ENCODE data around the gene POLD1. TPM values are rescaled to one million over a fixed set of nuclear protein-coding genes. Genes with fewer than 3 reads are reported as not detected.

Gene POLD1
- total and polyA plus RNA-seq, 12 donors = 1.9 to 93.9 (median 17.8) TPM

DNA sequence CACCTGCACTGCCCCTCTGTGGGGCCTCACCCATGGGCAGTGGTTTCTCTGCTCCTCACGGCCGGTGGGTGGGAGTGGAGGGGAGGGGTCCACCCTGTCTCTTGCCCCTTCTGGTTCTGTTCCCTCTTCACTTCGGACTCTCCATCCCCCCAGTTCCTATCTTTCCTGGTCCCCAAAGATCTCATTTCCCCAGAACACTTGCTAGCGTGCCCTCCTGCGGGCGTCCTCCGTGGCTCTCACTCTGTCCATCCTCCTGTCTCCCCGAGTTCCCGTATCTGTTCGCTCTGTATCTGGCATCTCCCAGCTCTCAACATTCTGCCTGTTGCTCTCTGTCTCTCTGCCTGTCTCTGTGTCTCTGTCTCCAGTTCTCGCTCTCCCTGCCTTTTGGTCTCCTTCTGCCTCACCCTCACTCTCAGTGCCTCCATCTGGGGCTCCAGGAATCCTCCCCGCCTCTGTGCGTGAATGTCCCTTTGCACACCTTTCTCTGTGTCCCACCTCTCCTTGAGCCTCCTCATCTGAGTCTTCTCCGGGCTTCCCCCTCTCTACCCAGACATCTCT is 35.0 kb downstream of the POLD1 start:
- no peak overlapping the region for H3K27ac ChIP-seq
- H3K4me3 ChIP-seq = no peak overlapping the region
- no peaks in the 10 kb centered on the region for H3K4me1 ChIP-seq (replicated peaks in 1 of 2)
- no peak for DNase-seq
- TF ChIP-seq, protein P1, sequence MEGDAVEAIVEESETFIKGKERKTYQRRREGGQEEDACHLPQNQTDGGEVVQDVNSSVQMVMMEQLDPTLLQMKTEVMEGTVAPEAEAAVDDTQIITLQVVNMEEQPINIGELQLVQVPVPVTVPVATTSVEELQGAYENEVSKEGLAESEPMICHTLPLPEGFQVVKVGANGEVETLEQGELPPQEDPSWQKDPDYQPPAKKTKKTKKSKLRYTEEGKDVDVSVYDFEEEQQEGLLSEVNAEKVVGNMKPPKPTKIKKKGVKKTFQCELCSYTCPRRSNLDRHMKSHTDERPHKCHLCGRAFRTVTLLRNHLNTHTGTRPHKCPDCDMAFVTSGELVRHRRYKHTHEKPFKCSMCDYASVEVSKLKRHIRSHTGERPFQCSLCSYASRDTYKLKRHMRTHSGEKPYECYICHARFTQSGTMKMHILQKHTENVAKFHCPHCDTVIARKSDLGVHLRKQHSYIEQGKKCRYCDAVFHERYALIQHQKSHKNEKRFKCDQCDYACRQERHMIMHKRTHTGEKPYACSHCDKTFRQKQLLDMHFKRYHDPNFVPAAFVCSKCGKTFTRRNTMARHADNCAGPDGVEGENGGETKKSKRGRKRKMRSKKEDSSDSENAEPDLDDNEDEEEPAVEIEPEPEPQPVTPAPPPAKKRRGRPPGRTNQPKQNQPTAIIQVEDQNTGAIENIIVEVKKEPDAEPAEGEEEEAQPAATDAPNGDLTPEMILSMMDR (IDR thresholded peaks at IDR 0.05) = no peak
- TF ChIP-seq POLR2A (IDR thresholded peaks at IDR 0.05) = no peak
- WGBS, 4 donors = 8 to 17% (median 10%) methylated on average over 12 to 14 of the region's 14 CpGs
- intact Hi-C loops (cut with DNase I) = loop anchor here in 1 of 2 donors (5.0 kb wide), 1 partner anchor 52 kb away; the partner anchor contains the start of gene NAPSA
- H3K36me3 ChIP-seq (replicated peaks in 1 of 2) = no peaks in the 10 kb centered on the region
- no peaks in the 10 kb centered on the region for H3K9me3 ChIP-seq (replicated peaks in 1 of 3)
- H3K27me3 ChIP-seq = peaks cover 30% of the 10 kb centered on the region

DNA sequence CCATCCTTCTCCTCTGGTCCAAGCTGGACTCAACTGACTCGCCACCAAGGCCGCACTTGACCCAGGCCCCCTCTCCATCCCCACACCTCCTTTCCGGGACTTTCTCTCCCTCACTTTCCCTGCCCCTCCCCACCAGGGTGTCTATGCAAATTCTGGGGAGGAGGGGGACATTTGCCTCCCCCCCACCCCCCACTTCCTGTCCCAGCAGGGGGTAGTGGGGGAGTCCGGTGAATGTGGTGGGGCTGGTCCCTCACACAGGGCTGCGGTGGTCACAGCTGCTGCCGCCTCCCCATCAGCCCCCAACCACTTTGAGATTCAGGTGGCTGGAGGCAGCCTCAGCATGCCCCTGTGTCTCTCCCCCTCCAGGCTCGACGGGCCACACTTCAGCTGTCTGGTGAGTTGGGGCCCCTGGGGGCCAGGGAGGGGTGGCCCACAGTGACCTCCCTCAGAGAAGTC is 35.5 kb downstream of the POLD1 start:
- WGBS, 4 donors = 9 to 25% (median 13%) methylated on average over 3 to 8 of the region's 8 CpGs
- no peak overlapping the region for H3K4me3 ChIP-seq
- H3K27me3 ChIP-seq = peaks cover 30% of the 10 kb centered on the region
- no peak for DNase-seq
- no peaks in the 10 kb centered on the region for H3K9me3 ChIP-seq (replicated peaks in 1 of 3)
- H3K4me1 ChIP-seq (replicated peaks in 1 of 2) = no peaks in the 10 kb centered on the region
- H3K27ac ChIP-seq = no peak overlapping the region
- no peaks in the 10 kb centered on the region for H3K36me3 ChIP-seq (replicated peaks in 1 of 2)
- intact Hi-C loops (cut with DNase I) = loop anchor here in 1 of 2 donors (5.0 kb wide), 1 partner anchor 52 kb away; the partner anchor contains the start of gene NAPSA
- TF ChIP-seq POLR2A (IDR thresholded peaks at IDR 0.05) = no peak
- TF ChIP-seq, protein P1 (IDR thresholded peaks at IDR 0.05) = no peak

DNA sequence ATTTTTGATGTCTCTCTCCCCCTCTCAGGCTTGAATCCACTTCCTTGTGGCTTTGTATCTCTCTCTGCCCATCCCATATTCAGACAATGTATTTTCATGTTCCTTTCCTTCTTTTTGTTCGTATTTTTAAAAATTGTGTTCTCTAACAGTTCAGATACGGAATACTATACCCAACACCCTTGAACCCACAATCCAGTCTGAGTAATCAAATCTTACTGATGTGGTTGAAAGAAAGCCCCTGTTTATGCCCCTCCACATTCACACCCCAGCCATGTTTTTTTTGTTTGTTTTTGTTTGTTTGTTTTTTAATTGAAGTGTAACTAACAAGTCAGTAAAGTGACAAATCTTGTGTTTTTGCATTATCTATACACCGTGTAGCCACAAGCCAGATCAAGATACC is 36.0 kb downstream of the POLD1 start:
- Histone ChIP-seq H3K4me1 (replicated peaks in 1 of 2) (no peaks in the 10 kb centered on the region), H3K36me3 (replicated peaks in 1 of 2) (no peaks in the 10 kb centered on the region), H3K27ac (no peak overlapping the region), H3K9me3 (replicated peaks in 1 of 3) (no peaks in the 10 kb centered on the region), H3K4me3 (no peak overlapping the region), H3K27me3 (peaks cover 30% of the 10 kb centered on the region)
- intact Hi-C loops (cut with DNase I) = no loop called here
- DNase-seq = no peak
- 30 to 42% (median 35%) methylated on average over 3 of the region's 3 CpGs for whole genome bisulfite sequencing, 4 donors
- TF ChIP-seq, protein P1 (IDR thresholded peaks at IDR 0.05) = no peak
- TF ChIP-seq POLR2A (IDR thresholded peaks at IDR 0.05) = no peak

DNA sequence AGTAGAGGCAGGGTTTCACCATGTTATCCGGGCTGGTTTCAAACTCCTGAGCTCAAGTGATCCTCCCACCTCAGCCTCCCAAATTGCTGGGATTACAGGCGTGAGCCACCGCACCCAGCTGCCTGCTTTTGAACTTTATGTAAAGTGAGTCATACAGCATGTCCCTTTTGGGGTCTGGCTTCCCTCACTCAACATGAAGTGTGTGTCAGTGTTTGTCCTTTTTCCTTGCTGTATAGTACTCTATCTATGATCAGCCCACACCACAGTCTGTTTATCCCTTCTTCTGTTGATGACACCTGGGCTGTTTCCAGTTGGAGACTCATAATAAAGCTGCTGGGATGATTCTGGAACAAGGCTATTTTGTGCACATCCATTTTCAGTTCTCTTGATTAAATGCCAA is 36.7 kb downstream of the POLD1 start:
- intact Hi-C loops (cut with DNase I) = no loop called here
- Histone ChIP-seq H3K36me3 (replicated peaks in 1 of 2) (no peaks in the 10 kb centered on the region), H3K4me3 (no peak overlapping the region), H3K9me3 (replicated peaks in 1 of 3) (no peaks in the 10 kb centered on the region), H3K27me3 (peaks cover 30% of the 10 kb centered on the region), H3K4me1 (replicated peaks in 1 of 2) (no peaks in the 10 kb centered on the region), H3K27ac (no peak overlapping the region)
- no peak for DNase-seq
- TF ChIP-seq, protein P1 (IDR thresholded peaks at IDR 0.05) = no peak
- no peak for TF ChIP-seq POLR2A (IDR thresholded peaks at IDR 0.05)
- 57 to 77% (median 71%) methylated on average over 3 of the region's 3 CpGs for WGBS, 4 donors
